Liver (tissue), 9 donors: ENCODE results near the gene CSNK2B. TPM values are rescaled to one million over a fixed set of nuclear protein-coding genes. Genes with fewer than 3 reads are reported as not detected.

Experiments
- DNase-seq: peaks from one replicate; pipeline ENCODE4 v3.0.0-alpha.2; 2017; ENCODE audit warnings: low spot score
- H3K27ac ChIP-seq, 2 donors: one replicate each; pipeline ENCODE4 v1.7.0; 2013; ENCODE audit warnings: inconsistent platforms in 2 of 2, low read length in 2 of 2, control low read depth in 1 of 2, low read depth in 1 of 2, mild to moderate bottlenecking in 1 of 2
- H3K27me3 ChIP-seq, 4 donors: one replicate each; pipeline versions ENCODE4 v1.6.1 to v1.7.0; 2013; ENCODE audit warnings: low read length in 3 of 4, inconsistent platforms in 1 of 4, mild to moderate bottlenecking in 1 of 4, moderate library complexity in 1 of 4; ENCODE audit not compliant: control insufficient read depth in 4 of 4, insufficient read depth in 4 of 4
- H3K36me3 ChIP-seq, 4 donors: one replicate each; pipeline versions ENCODE4 v1.6.1 to v1.7.0; 2013; ENCODE audit warnings: low read length in 3 of 4, mild to moderate bottlenecking in 3 of 4, low read depth in 1 of 4, moderate library complexity in 1 of 4; ENCODE audit not compliant: control insufficient read depth in 4 of 4, insufficient read depth in 3 of 4
- H3K4me1 ChIP-seq, 4 donors: one replicate each; pipeline versions ENCODE4 v1.6.1 to v1.7.0; 2013; ENCODE audit warnings: low read length in 3 of 4, mild to moderate bottlenecking in 3 of 4, moderate library complexity in 1 of 4; ENCODE audit not compliant: control insufficient read depth in 4 of 4, insufficient read depth in 4 of 4
- H3K4me3 ChIP-seq, 3 donors: one replicate each; pipeline versions ENCODE4 v1.6.1 to v1.7.0; 2013; ENCODE audit warnings: low read length in 3 of 3, control low read depth in 1 of 3, low read depth in 1 of 3, mild to moderate bottlenecking in 1 of 3
- H3K9ac ChIP-seq, 2 donors: one replicate each; pipeline ENCODE4 v1.7.0; 2013; ENCODE audit warnings: low read length in 2 of 2, mild to moderate bottlenecking in 2 of 2, moderate library complexity in 2 of 2, control low read depth in 1 of 2, low read depth in 1 of 2
- H3K9me3 ChIP-seq, 4 donors: one replicate each; pipeline versions ENCODE4 v1.6.1 to v1.7.0; 2013; ENCODE audit warnings: low read length in 3 of 4; ENCODE audit not compliant: control insufficient read depth in 4 of 4
- CTCF ChIP-seq: fragments of 150-350 bp; IDR thresholded peaks from 2 replicates; pipeline ENCODE4 v1.5.1; 2017; ENCODE audit warnings: improper control_type of control experiment, low read depth, low read length; ENCODE audit not compliant: missing input control
- FOXA2 ChIP-seq: IDR thresholded peaks from 2 replicates; pipeline ENCODE4 v1.6.1; 2016; ENCODE audit warnings: antibody characterized with exemption
- GABPA ChIP-seq, 2 donors: IDR thresholded peaks in 1 of 2; conservative IDR thresholded peaks in 1 of 2; 2 replicates each; pipeline ENCODE4 v1.6.1; 2016; ENCODE audit warnings: antibody characterized with exemption in 2 of 2, mild to moderate bottlenecking in 1 of 2, moderate library complexity in 1 of 2
- JUND ChIP-seq, 2 donors: IDR thresholded peaks; 2 replicates each; pipeline ENCODE4 v1.6.1; 2016; ENCODE audit warnings: antibody characterized with exemption in 2 of 2
- MAX ChIP-seq: IDR thresholded peaks from 2 replicates; pipeline ENCODE4 v1.6.1; 2016; ENCODE audit warnings: antibody characterized with exemption
- REST ChIP-seq: IDR thresholded peaks from 2 replicates; pipeline ENCODE4 v1.6.1; 2016; ENCODE audit warnings: antibody characterized with exemption, mild to moderate bottlenecking
- RXRA ChIP-seq, 2 donors: IDR thresholded peaks; 2 replicates each; pipeline ENCODE4 v1.6.1; 2017 to 2018; ENCODE audit warnings: antibody characterized with exemption in 2 of 2, mild to moderate bottlenecking in 1 of 2
- TAF1 ChIP-seq: conservative IDR thresholded peaks from 2 replicates; pipeline ENCODE4 v1.6.1; 2016; ENCODE audit warnings: antibody characterized with exemption, mild to moderate bottlenecking
- YY1 ChIP-seq: IDR thresholded peaks from 2 replicates; pipeline ENCODE4 v1.6.1; 2016; ENCODE audit warnings: antibody characterized with exemption, mild to moderate bottlenecking
- WGBS: extraction: QIAGEN DNeasy Blood & Tissue Kit; methylation state at CpG from one replicate; pipeline ENCODE4 v1.1.7; 2013; 5-methylcytosine and 5-hydroxymethylcytosine counted together
- polyA plus RNA-seq, 2 donors: library from polyadenylated mRNA; stranded (reverse) in 1 of 2; unstranded in 1 of 2; fragments of 200-250 nt in 1 of 2; fragments of >200 nt in 1 of 2; fragmentation: Nextera tagmentation in 1 of 2; extraction: Ambion mirVana in 1 of 2; gene quantifications; one replicate each; pipeline versions ENCODE4 v1.2.1 to v1.2.3, GENCODE V29; 2013 to 2015
- total RNA-seq, 2 donors: library from RNA; depleted of rRNA; stranded (reverse); fragments of >200 nt; gene quantifications; one replicate each; pipeline ENCODE4 v1.2.3, GENCODE V29; 2014
- donor health status: healthy.
- donor health status: healthy.
- donor health status: healthy.
- donor health status: healthy.
- donor health status: healthy.

The CSNK2B gene
- total and polyA plus RNA-seq, 4 donors: 58.1 to 108 (median 77.0) TPM

GRCh38 chr6:31680226-31681134 is 14.6 kb downstream of the CSNK2B start, which contains the start of gene LY6G5C (continued):
- no peak for TF ChIP-seq TAF1
- TF ChIP-seq REST: no peak
- TF ChIP-seq FOXA2: no peak
- no peak for TF ChIP-seq JUND (IDR thresholded peaks at IDR 0.05)

- Histone ChIP-seq H3K27ac (peak overlapping the region; percentile 16 to 51), H3K9ac (peak overlapping the region; percentile 20 to 49), H3K27me3 (no peaks in the 10 kb centered on the region), H3K36me3 (peaks cover 0 to 5% (median 3%) of the 10 kb centered on the region in 4 donors), H3K4me1 (peaks cover 1 to 22% (median 14%) of the 10 kb centered on the region in 4 donors), H3K4me3 (peak overlapping the region in 2 of 3 donors; percentile 42 to 59), H3K9me3 (no peaks in the 10 kb centered on the region)
- no peak for DNase-seq
- WGBS: 9% methylated on average over 40 of the region's 40 CpGs
- TF ChIP-seq CTCF (peak; percentile 9), GABPA (IDR thresholded peaks at IDR 0.05 in 1 of 2, conservative IDR thresholded peaks at IDR 0.05 in 1 of 2) (no peak)
These were observed 15.3 kb downstream of the CSNK2B start for GRCh38 chr6:31681135-31681671.

- WGBS: 88% methylated on average over 13 of the region's 13 CpGs
- TF ChIP-seq MAX: no peak
- no peak for TF ChIP-seq JUND (IDR thresholded peaks at IDR 0.05)
- TF ChIP-seq RXRA (IDR thresholded peaks at IDR 0.05): no peak
- no peak for TF ChIP-seq YY1
- Histone ChIP-seq H3K9ac (no peak overlapping the region), H3K4me3 (no peak overlapping the region), H3K27ac (peak overlapping the region in 1 of 2 donors; percentile 51), H3K27me3 (no peaks in the 10 kb centered on the region), H3K36me3 (peaks cover 4 to 29% (median 22%) of the 10 kb centered on the region in 4 donors), H3K4me1 (peaks cover 1 to 22% (median 14%) of the 10 kb centered on the region in 4 donors), H3K9me3 (no peaks in the 10 kb centered on the region)
- no peak for DNase-seq
These were observed 17.7 kb downstream of the CSNK2B start for GRCh38 chr6:31683591-31683990.
